AG04449 (cell line): ENCODE data around the gene LNX2.

Source experiments
- CTCF ChIA-PET: fragments of 350-600 bp; formaldehyde crosslinking; extraction: SDS; loops from one replicate; lab custom pipeline; 2021; ENCODE audit warnings: antibody characterized with exemption; lab: Yijun Ruan, JAX
- POLR2A ChIA-PET: fragments of 400-600, 350-600 bp; formaldehyde crosslinking; extraction: SDS; loops from one replicate; lab custom pipeline; 2020; ENCODE audit warnings: antibody characterized with exemption, inconsistent platforms; lab: Yijun Ruan, JAX
- DNase-seq: peaks from one replicate; pipeline ENCODE4 v3.0.0-alpha.2; 2010; ENCODE audit warnings: low read depth, low spot score
- H3K4me3 ChIP-seq: 2 replicates; pipeline ENCODE4 v1.5.1; 2011; ENCODE audit warnings: low read depth, mild to moderate bottlenecking, control low read depth, low read length
- CTCF ChIP-seq: IDR thresholded peaks from one replicate; pipeline ENCODE4 v1.5.1; 2011; ENCODE audit warnings: mild to moderate bottlenecking, moderate library complexity, low read length, control low read depth, inconsistent platforms; ENCODE audit not compliant: insufficient read depth; ENCODE audit errors: missing control alignments

Gene LNX2

GRCh38 chr13:27622102-27622820, 1.9 kb upstream of the LNX2 start:
- TF ChIP-seq CTCF, result peak; percentile 10
- DNase-seq, result no peak
- H3K4me3 ChIP-seq, result peak overlapping the region; percentile 76
- ChIA-PET POLR2A (no interaction called here), CTCF (interaction anchor here (0.8 to 1.3 kb wide), 9 partner anchors 11 to 247 kb away, joined by 3 to 4 read pairs (median 3); no protein-coding TSS in a partner anchor)

GRCh38 chr13:27621366-27622101, 1.2 kb upstream of the LNX2 start, which contains the start of gene POLR1D:
Gene POLR1D, plus strand, starts transcription at chr13:27621892. Its CDS starts 92 bp downstream, at chr13:27621984.
- peak within 1 kb of the TSS; percentile 76 for H3K4me3 ChIP-seq
- ChIA-PET POLR2A (no interaction called here), CTCF (interaction anchor here (0.6 to 1.3 kb wide), 7 partner anchors 10 to 333 kb away, joined by 3 to 4 read pairs (median 3); no protein-coding TSS in a partner anchor)
- DNase-seq, result no peak
- no peak for TF ChIP-seq CTCF

GRCh38 chr13:27621116-27621365, 712 bp upstream of the LNX2 start:
- H3K4me3 ChIP-seq, result peak overlapping the region; percentile 76
- ChIA-PET POLR2A (no interaction called here), CTCF (interaction anchor here (0.6 to 3.6 kb wide), 7 partner anchors 10 to 333 kb away, joined by 3 to 11 read pairs (median 3); no protein-coding TSS in a partner anchor)
- no peak for TF ChIP-seq CTCF
- DNase-seq, result no peak

GRCh38 chr13:27619728-27620376, 477 bp downstream of the LNX2 start:
- no peak for DNase-seq
- CTCF ChIA-PET, result interaction anchor here (1.1 to 3.6 kb wide), 7 partner anchors 13 to 334 kb away, joined by 3 to 11 read pairs (median 6); no protein-coding TSS in a partner anchor
- H3K4me3 ChIP-seq, result peak overlapping the region; percentile 76
- POLR2A ChIA-PET, result interaction anchor here (0.8 to 0.9 kb wide), 2 partner anchors 19 to 170 kb away, joined by 3 to 4 read pairs; no protein-coding TSS in a partner anchor
- TF ChIP-seq CTCF, result peak; percentile 42

GRCh38 chr13:27619093-27619727, 1.1 kb downstream of the LNX2 start:
- no peak for TF ChIP-seq CTCF
- ChIA-PET POLR2A (interaction anchor here (0.8 kb wide), 1 partner anchor 170 kb away, joined by 3 read pairs; no protein-coding TSS in a partner anchor), CTCF (interaction anchor here (1.1 to 3.6 kb wide), 6 partner anchors 12 to 335 kb away, joined by 3 to 11 read pairs (median 6); no protein-coding TSS in a partner anchor)
- H3K4me3 ChIP-seq, result peak overlapping the region; percentile 76
- no peak for DNase-seq
